Adrenal gland (tissue), 12 donors: ENCODE data around the gene MAGI1. TPM values are rescaled to one million over a fixed set of nuclear protein-coding genes. Genes with fewer than 3 reads are reported as not detected.

Source experiments
- DNase-seq, 7 donors: peaks; one replicate each; pipeline ENCODE4 v3.0.0-alpha.2; 2019 to 2020
- H3K27ac ChIP-seq, 5 donors: fragments of 200-600 bp; sonication (generic) in 4 of 5; 1 replicate in 3 of 5; 2 replicates in 2 of 5; pipeline versions ENCODE4 v1.5.1 to v1.8.0; 2016 to 2020; ENCODE audit warnings: mild to moderate bottlenecking in 1 of 5
- H3K27me3 ChIP-seq: fragments of 200-600 bp; 2 replicates; pipeline ENCODE4 v1.8.0; 2021
- H3K36me3 ChIP-seq, 2 donors: fragments of 200-600 bp; replicated peaks in 1 of 2; 1 replicate in 1 of 2; 2 replicates in 1 of 2; pipeline versions ENCODE4 v1.5.1 to v1.8.0; 2018 to 2022
- H3K4me1 ChIP-seq, 2 donors: fragments of 200-600 bp; replicated peaks in 1 of 2; 1 replicate in 1 of 2; 2 replicates in 1 of 2; pipeline versions ENCODE4 v1.5.1 to v1.8.0; 2018 to 2021
- H3K4me3 ChIP-seq, 4 donors: fragments of 200-600 bp; sonication (generic) in 3 of 4; one replicate each; pipeline ENCODE4 v1.5.1; 2016 to 2018
- H3K9me3 ChIP-seq, 3 donors: fragments of 200-600 bp; sonication (generic) in 1 of 3; replicated peaks in 1 of 3; 1 replicate in 2 of 3; 2 replicates in 1 of 3; pipeline versions ENCODE4 v1.5.1 to v1.8.0; 2016 to 2021
- CTCF ChIP-seq, 6 experiments: fragments of 450-650 bp in 4 of 6; fragments of 200-600 bp in 2 of 6; sonication (generic) in 1 of 6; IDR thresholded peaks; 1 replicate in 5 of 6; 2 replicates in 1 of 6; pipeline versions ENCODE4 v1.5.1 to v1.8.0; 2016 to 2021; ENCODE audit warnings: antibody characterized with exemption in 6 of 6, mild to moderate bottlenecking in 2 of 6, moderate library complexity in 1 of 6
- POLR2A ChIP-seq, 2 donors: fragments of 450-650 bp; IDR thresholded peaks; one replicate each; pipeline ENCODE4 v1.6.1; 2017; ENCODE audit warnings: antibody characterized with exemption in 2 of 2, mild to moderate bottlenecking in 2 of 2, moderate library complexity in 1 of 2
- WGBS, 4 donors: extraction: QIAGEN DNeasy Blood & Tissue Kit in 2 of 4; methylation state at CpG; one replicate each; pipeline versions ENCODE4 v1.1.5 to v1.1.7; 2013 to 2017; 5-methylcytosine and 5-hydroxymethylcytosine counted together
- intact Hi-C, 2 donors: fragments of 100-400 bp; cut with DNase I; formaldehyde crosslinking; loops; one replicate each; pipeline versions ENCODE4 v1.14.1 to v1.15.0; 2022 to 2023
- polyA plus RNA-seq, 3 donors: library from polyadenylated mRNA; stranded (reverse); fragments of 200-250 nt in 2 of 3; fragments of 350-450 nt in 1 of 3; fragmentation: Illumina TruSeq in 1 of 3; extraction: RNeasy Lipid Tissue Mini Kit (QIAGEN cat#74804) in 1 of 3; gene quantifications; one replicate each; pipeline ENCODE4 v1.2.3, GENCODE V29; 2013 to 2014
- small RNA-seq, 2 donors: library from RNA; depleted of rRNA; stranded (forward); fragments of <200 nt; gene quantifications; one replicate each; pipeline ENCODE3, GENCODE V24; 2016
- total RNA-seq, 9 donors: library from RNA; depleted of rRNA in 4 of 9; stranded (reverse); fragments of >200 nt in 4 of 9; fragments of 120-200 nt in 1 of 9; fragmentation: NEBNext Ultra II Directional in 1 of 9; extraction: Animal tissue kit (Norgen Biotek cat#: 25700) in 1 of 9; gene quantifications; one replicate each; pipeline versions ENCODE4 v1.1.0 to v1.2.4, GENCODE V29; 2013 to 2023
- donor health status: healthy with polysubstance abuse.
- donor health status: Bipolar disorder and iron deficiency.
- donor health status: DM: yes; HTN: yes; CAD: no.
- donor health status: DM: no; HTN: no; CAD: no.
- donor health status: DM: no; HTN: no; CAD: no.
- donor health status: DM: yes; HTN: yes; CAD: no.

The MAGI1 gene
- total and polyA plus RNA-seq, 12 donors = 4.8 to 31.6 (median 18.5) TPM

DNA sequence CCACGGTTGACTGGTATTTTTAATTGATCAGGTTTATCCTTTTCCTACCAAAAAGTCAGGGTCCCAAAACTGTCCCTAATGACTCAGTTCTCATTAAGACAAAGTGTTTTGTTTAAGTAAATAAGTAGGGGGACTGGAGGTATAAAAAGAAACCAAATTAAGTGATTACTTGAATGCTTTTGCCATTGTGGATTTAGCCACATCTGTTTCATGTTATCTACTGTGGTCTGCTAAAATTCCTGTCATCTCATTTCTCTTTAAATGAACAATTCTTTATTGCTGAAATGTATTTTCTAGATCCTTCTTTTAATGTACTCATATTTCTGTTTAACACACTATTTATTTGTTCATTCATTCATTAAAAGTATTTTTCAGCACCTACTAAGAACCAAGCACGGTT, 725.1 kb downstream of the MAGI1 start:
- Histone ChIP-seq H3K27me3 (no peaks in the 10 kb centered on the region), H3K9me3 (no peaks in the 10 kb centered on the region), H3K4me1 (no peaks in the 10 kb centered on the region), H3K4me3 (no peak overlapping the region), H3K36me3 (no peaks in the 10 kb centered on the region), H3K27ac (no peak overlapping the region)
- intact Hi-C loops = no loop called here
- TF ChIP-seq POLR2A (IDR thresholded peaks at IDR 0.05) = no peak
- TF ChIP-seq CTCF (IDR thresholded peaks at IDR 0.05) = no peak
- WGBS, 4 donors = 75 to 88% (median 86%) methylated on average over 2 of the region's 2 CpGs
- DNase-seq = no peak

DNA sequence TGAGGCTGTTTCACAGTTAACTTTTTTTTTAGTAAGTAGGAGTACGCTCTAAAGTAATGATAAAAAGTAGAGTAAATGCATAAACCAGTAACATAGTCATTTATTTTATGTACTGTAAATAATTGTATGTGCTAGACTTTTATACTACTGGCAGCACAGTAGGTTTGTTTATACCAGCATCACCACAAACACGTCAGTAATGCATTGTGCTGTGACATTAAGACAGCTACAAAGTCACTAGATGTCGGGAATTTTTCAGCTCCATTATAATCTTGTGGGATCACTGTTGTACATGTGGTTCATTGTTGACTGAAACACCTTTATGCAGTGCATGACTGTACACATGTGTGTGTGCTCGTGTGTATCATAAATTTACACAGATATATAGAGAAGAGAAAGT, 732.9 kb downstream of the MAGI1 start:
- Histone ChIP-seq H3K36me3 (no peaks in the 10 kb centered on the region), H3K27ac (no peak overlapping the region), H3K27me3 (no peaks in the 10 kb centered on the region), H3K4me3 (no peak overlapping the region), H3K9me3 (no peaks in the 10 kb centered on the region), H3K4me1 (no peaks in the 10 kb centered on the region)
- no peak for DNase-seq
- no peak for TF ChIP-seq POLR2A (IDR thresholded peaks at IDR 0.05)
- TF ChIP-seq CTCF (IDR thresholded peaks at IDR 0.05) = no peak
- intact Hi-C loops = no loop called here
- WGBS, 4 donors = 79 to 84% (median 83%) methylated on average over 4 of the region's 4 CpGs

Small RNA genes within 50 kb of the gene (small RNA-seq; reads per million reads assigned to genes)
- 0 reads per million in 2 donors for gene RF00019

Other genes starting within 250 kb of the MAGI1 start
- gene SLC25A26, start 182.1 kb upstream of the MAGI1 start, total RNA-seq = 10 to 100 TPM; 19.2 to 38.2 (median 23.4) TPM
- gene SLC25A26, start 182.1 kb upstream of the MAGI1 start, polyA plus RNA-seq = 10 to 100 TPM in 2 of 3 donors, 1 to 10 TPM in 1; 9.5 to 16.5 (median 10.7) TPM